Tibial nerve (tissue), 4 donors: ENCODE measurements around the gene ANKRD35. TPM values are rescaled to one million over a fixed set of nuclear protein-coding genes. Genes with fewer than 3 reads are reported as not detected.

ENCODE experiments used
- DNase-seq, 2 donors: peaks; one replicate each; pipeline ENCODE4 v3.0.0-alpha.2; 2019; ENCODE audit warnings: low spot score in 2 of 2
- H3K27ac ChIP-seq, 4 donors: fragments of 200-600 bp; sonication (generic) in 3 of 4; one replicate each; pipeline ENCODE4 v1.5.1; 2017 to 2019; ENCODE audit warnings: mild to moderate bottlenecking in 1 of 4
- H3K27me3 ChIP-seq, 2 donors: fragments of 200-600 bp; sonication (generic) in 1 of 2; one replicate each; pipeline versions ENCODE4 v1.5.1 to v1.6.0; 2017 to 2019
- H3K36me3 ChIP-seq, 3 donors: fragments of 200-600 bp; sonication (generic); one replicate each; pipeline ENCODE4 v1.5.1; 2018 to 2019
- H3K4me1 ChIP-seq, 4 donors: fragments of 200-600 bp; sonication (generic) in 3 of 4; one replicate each; pipeline ENCODE4 v1.5.1; 2017 to 2019
- H3K4me3 ChIP-seq, 4 donors: fragments of 200-600 bp; sonication (generic) in 3 of 4; one replicate each; pipeline ENCODE4 v1.5.1; 2017 to 2019; ENCODE audit warnings: mild to moderate bottlenecking in 1 of 4, moderate library complexity in 1 of 4
- H3K9me3 ChIP-seq, 4 donors: fragments of 200-600 bp; sonication (generic) in 3 of 4; one replicate each; pipeline ENCODE4 v1.5.1; 2017 to 2019
- CTCF ChIP-seq, 5 experiments: fragments of 200-600 bp in 3 of 5; fragments of 450-650 bp in 2 of 5; sonication (generic) in 3 of 5; IDR thresholded peaks; one replicate each; pipeline ENCODE4 v1.5.1; 2016 to 2019; ENCODE audit warnings: antibody characterized with exemption in 5 of 5, mild to moderate bottlenecking in 3 of 5, moderate library complexity in 2 of 5
- EP300 ChIP-seq, 2 donors: sonication (generic); formaldehyde crosslinking; IDR thresholded peaks; one replicate each; pipeline ENCODE4 v1.6.1; 2017; ENCODE audit warnings: antibody characterized with exemption in 2 of 2, mild to moderate bottlenecking in 1 of 2
- POLR2A ChIP-seq, 2 donors: fragments of 450-650 bp; IDR thresholded peaks; one replicate each; pipeline ENCODE4 v1.6.1; 2017; ENCODE audit warnings: antibody characterized with exemption in 2 of 2, mild to moderate bottlenecking in 2 of 2, moderate library complexity in 2 of 2
- WGBS, 2 donors: methylation state at CpG; one replicate each; pipeline ENCODE4 v1.1.5; 2018; 5-methylcytosine and 5-hydroxymethylcytosine counted together
- total RNA-seq, 4 donors: library from RNA; depleted of rRNA; stranded (reverse); fragments of >200 nt; gene quantifications; one replicate each; pipeline ENCODE4 v1.1.0, GENCODE V29; 2016

ANKRD35 gene
- total RNA-seq, 4 donors from 2014 or later, result 2.7 to 11.2 (median 6.3) TPM

DNA sequence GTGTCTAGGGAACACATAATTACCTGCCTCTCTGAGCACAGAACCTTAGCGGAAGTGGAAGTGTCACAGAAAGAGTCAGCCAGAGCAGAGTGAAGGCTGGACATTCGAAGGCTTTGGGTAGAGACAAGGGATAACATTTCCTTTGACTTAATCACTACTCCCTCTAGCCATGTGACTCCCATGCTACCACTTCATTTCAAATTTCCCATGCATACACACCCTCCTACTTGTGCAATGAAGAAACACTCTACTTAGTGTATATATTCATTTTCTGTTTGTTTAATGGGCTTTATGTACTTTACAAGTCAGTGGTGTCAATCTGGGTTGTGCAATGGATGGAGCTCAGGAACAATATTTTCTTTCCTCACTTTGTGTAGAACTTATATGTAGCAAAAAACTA, 6.9 kb downstream of the ANKRD35 start:
- no peak for TF ChIP-seq EP300 (IDR thresholded peaks at IDR 0.05)
- TF ChIP-seq CTCF (IDR thresholded peaks at IDR 0.05), result no peak
- no peak for TF ChIP-seq POLR2A (IDR thresholded peaks at IDR 0.05)
- H3K9me3 ChIP-seq, result no peaks in the 10 kb centered on the region
- H3K4me1 ChIP-seq, result no peaks in the 10 kb centered on the region
- WGBS, 2 donors, result 77 to 85% methylated on average over 2 of the region's 2 CpGs
- no peaks in the 10 kb centered on the region for H3K36me3 ChIP-seq
- DNase-seq, result no peak
- H3K4me3 ChIP-seq, result no peak overlapping the region
- no peaks in the 10 kb centered on the region for H3K27me3 ChIP-seq
- no peak overlapping the region for H3K27ac ChIP-seq

DNA sequence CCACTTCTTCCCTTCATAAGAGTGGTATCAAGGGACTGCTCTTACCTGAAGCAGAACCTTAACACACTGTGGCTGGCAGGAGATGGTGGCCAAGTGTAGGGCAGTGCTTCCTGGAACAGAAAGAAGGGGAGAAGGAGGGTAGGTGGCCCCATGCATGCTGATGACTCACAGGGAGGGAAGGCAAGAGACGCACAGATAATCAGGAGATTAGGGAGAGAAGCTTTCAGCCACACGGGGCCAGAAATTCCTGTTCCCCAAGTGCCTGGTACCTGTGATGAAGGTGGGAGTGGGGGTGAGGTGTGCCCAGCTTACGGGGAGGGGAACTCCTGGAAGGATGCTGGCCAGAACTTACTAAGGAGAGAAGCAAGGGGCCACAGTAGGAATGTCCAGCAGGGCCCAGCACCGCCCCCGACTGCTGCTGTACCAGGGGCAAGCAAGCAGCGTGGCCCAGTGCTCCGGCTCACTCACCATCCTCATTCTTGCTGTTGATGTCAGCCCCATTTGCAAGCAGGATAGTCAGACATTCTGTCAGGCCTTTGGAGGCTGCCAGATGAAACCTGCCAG, 7.7 kb downstream of the ANKRD35 start:
- H3K9me3 ChIP-seq, result no peaks in the 10 kb centered on the region
- no peaks in the 10 kb centered on the region for H3K36me3 ChIP-seq
- H3K27me3 ChIP-seq, result no peaks in the 10 kb centered on the region
- H3K4me3 ChIP-seq, result no peak overlapping the region
- 84 to 92% methylated on average over 7 of the region's 7 CpGs for WGBS, 2 donors
- DNase-seq, result no peak
- no peak for TF ChIP-seq POLR2A (IDR thresholded peaks at IDR 0.05)
- no peak for TF ChIP-seq CTCF (IDR thresholded peaks at IDR 0.05)
- no peak for TF ChIP-seq EP300 (IDR thresholded peaks at IDR 0.05)
- H3K4me1 ChIP-seq, result peaks cover 0 to under 1% (median 0%) of the 10 kb centered on the region in 4 donors
- no peak overlapping the region for H3K27ac ChIP-seq

DNA sequence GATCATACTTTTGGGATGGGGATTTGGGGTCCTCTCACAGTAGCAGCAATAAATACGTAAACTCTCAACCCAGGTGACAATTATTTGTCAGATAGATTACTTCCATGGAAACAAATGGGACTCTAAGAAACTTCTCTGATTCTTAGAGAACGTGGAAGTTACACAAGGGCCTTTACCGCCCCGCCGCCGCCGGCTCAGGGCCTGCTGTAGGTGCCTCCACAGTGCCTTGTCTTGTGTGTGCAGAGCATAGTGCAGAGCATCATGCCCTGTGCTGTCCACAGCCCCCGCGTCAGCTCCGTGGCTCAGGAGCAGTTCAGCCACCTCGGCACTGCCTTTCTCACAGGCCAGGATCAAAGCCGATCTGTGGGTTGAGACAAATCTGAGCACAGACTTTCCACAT, 11.0 kb downstream of the ANKRD35 start:
- Histone ChIP-seq H3K4me3 (no peak overlapping the region), H3K9me3 (no peaks in the 10 kb centered on the region)

GRCh38 chr1:145871994-145872924, 13.4 kb downstream of the ANKRD35 start:
- Histone ChIP-seq H3K4me3 (peak overlapping the region; percentile 35 to 56 (median 45)), H3K36me3 (peaks cover 0 to under 1% (median 0%) of the 10 kb centered on the region in 3 donors), H3K9me3 (no peaks in the 10 kb centered on the region), H3K27ac (peak overlapping the region; percentile 15 to 89 (median 80)), H3K4me1 (peaks cover 0 to 34% (median 0%) of the 10 kb centered on the region in 4 donors), H3K27me3 (no peaks in the 10 kb centered on the region)
- DNase-seq, result peak; percentile 35 to 40
- 18 to 23% methylated on average over 39 to 47 of the region's 47 CpGs for WGBS, 2 donors
- TF ChIP-seq POLR2A (IDR thresholded peaks at IDR 0.05) (no peak), EP300 (IDR thresholded peaks at IDR 0.05) (peak in 1 of 2 donors; percentile 3), CTCF (IDR thresholded peaks at IDR 0.05) (no peak)

More for the DNA sequence above, 11.0 kb downstream of the ANKRD35 start:
- WGBS, 2 donors, result 89 to 94% methylated on average over 11 to 12 of the region's 12 CpGs
- H3K27me3 ChIP-seq, result no peaks in the 10 kb centered on the region
- no peak for TF ChIP-seq CTCF (IDR thresholded peaks at IDR 0.05)
- no peak for TF ChIP-seq EP300 (IDR thresholded peaks at IDR 0.05)
- TF ChIP-seq POLR2A (IDR thresholded peaks at IDR 0.05), result no peak
- H3K4me1 ChIP-seq, result peaks cover 0 to 24% (median 0%) of the 10 kb centered on the region in 4 donors
- H3K27ac ChIP-seq, result no peak overlapping the region
- no peaks in the 10 kb centered on the region for H3K36me3 ChIP-seq
- no peak for DNase-seq

GRCh38 chr1:145868232-145868631, 17.4 kb downstream of the ANKRD35 start:
- Histone ChIP-seq H3K36me3 (peaks cover 0 to 13% (median 0%) of the 10 kb centered on the region in 3 donors), H3K4me3 (no peak overlapping the region), H3K27me3 (no peaks in the 10 kb centered on the region), H3K9me3 (no peaks in the 10 kb centered on the region), H3K27ac (no peak overlapping the region), H3K4me1 (peaks cover 0 to 34% (median 0%) of the 10 kb centered on the region in 4 donors)
- no peak for DNase-seq
- WGBS, 2 donors, result 43% methylated on average over 4 of the region's 4 CpGs
- TF ChIP-seq CTCF (IDR thresholded peaks at IDR 0.05) (no peak), POLR2A (IDR thresholded peaks at IDR 0.05) (no peak), EP300 (IDR thresholded peaks at IDR 0.05) (no peak)
